Peyer's patch (tissue), 4 donors: ENCODE data around the gene PDE2A.

Experiments
- CTCF ChIP-seq, 6 experiments: fragments of 450-650 bp in 4 of 6; fragments of 200-600 bp in 2 of 6; sonication (generic) in 1 of 6; IDR thresholded peaks; one replicate each; pipeline ENCODE4 v1.5.1; 2017 to 2019; ENCODE audit warnings: antibody characterized with exemption in 6 of 6, mild to moderate bottlenecking in 3 of 6, moderate library complexity in 1 of 6
- POLR2A ChIP-seq, 2 donors: fragments of 450-650 bp; IDR thresholded peaks; one replicate each; pipeline ENCODE4 v1.5.1; 2017; ENCODE audit warnings: antibody characterized with exemption in 2 of 2, mild to moderate bottlenecking in 2 of 2, moderate library complexity in 2 of 2

GRCh38 chr11:72548463-72548862, 125.8 kb downstream of the PDE2A start:
- no peak for TF ChIP-seq CTCF (IDR thresholded peaks at IDR 0.05)
- no peak for TF ChIP-seq POLR2A (IDR thresholded peaks at IDR 0.05)
